AG04449 (cell line): ENCODE data around the gene C2orf49.

ENCODE experiments used
- CTCF ChIA-PET: fragments of 350-600 bp; formaldehyde crosslinking; extraction: SDS; loops from one replicate; lab custom pipeline; 2021; ENCODE audit warnings: antibody characterized with exemption; lab: Yijun Ruan, JAX
- POLR2A ChIA-PET: fragments of 400-600, 350-600 bp; formaldehyde crosslinking; extraction: SDS; loops from one replicate; lab custom pipeline; 2020; ENCODE audit warnings: antibody characterized with exemption, inconsistent platforms; lab: Yijun Ruan, JAX
- DNase-seq: peaks from one replicate; pipeline ENCODE4 v3.0.0-alpha.2; 2010; ENCODE audit warnings: low read depth, low spot score
- H3K4me3 ChIP-seq: 2 replicates; pipeline ENCODE4 v1.5.1; 2011; ENCODE audit warnings: low read depth, mild to moderate bottlenecking, control low read depth, low read length
- CTCF ChIP-seq: IDR thresholded peaks from one replicate; pipeline ENCODE4 v1.5.1; 2011; ENCODE audit warnings: mild to moderate bottlenecking, moderate library complexity, low read length, control low read depth, inconsistent platforms; ENCODE audit not compliant: insufficient read depth; ENCODE audit errors: missing control alignments

C2orf49 gene

GRCh38 chr2:105378921-105379383 lies 41.6 kb downstream of the C2orf49 start:
- H3K4me3 ChIP-seq = no peak overlapping the region
- no peak for DNase-seq
- ChIA-PET POLR2A (interaction anchor here (1.6 kb wide), 1 partner anchor 8 kb away, joined by 4 read pairs; no protein-coding TSS in a partner anchor), CTCF (interaction anchor here (0.8 to 9.8 kb wide), 4 partner anchors 8 to 141 kb away, joined by 3 to 120 read pairs (median 4); no protein-coding TSS in a partner anchor)
- no peak for TF ChIP-seq CTCF

- ChIA-PET POLR2A (interaction anchor here (0.8 to 1.3 kb wide), 4 partner anchors 9 to 139 kb away, joined by 3 to 4 read pairs (median 4); no protein-coding TSS in a partner anchor), CTCF (interaction anchor here (0.9 to 25.1 kb wide), 6 partner anchors 11 to 141 kb away, joined by 3 to 328 read pairs (median 4); no protein-coding TSS in a partner anchor)
- no peak for TF ChIP-seq CTCF
- H3K4me3 ChIP-seq = no peak overlapping the region
- DNase-seq = no peak
Measured at GRCh38 chr2:105379741-105380186, 42.4 kb downstream of the C2orf49 start.

GRCh38 chr2:105380432-105381100 lies 43.2 kb downstream of the C2orf49 start:
- no peak for DNase-seq
- ChIA-PET CTCF (interaction anchor here (0.9 to 25.1 kb wide), 4 partner anchors 12 to 139 kb away, joined by 3 to 328 read pairs (median 4); no protein-coding TSS in a partner anchor), POLR2A (interaction anchor here (0.8 to 1.3 kb wide), 5 partner anchors 9 to 138 kb away, joined by 3 to 5 read pairs (median 4); no protein-coding TSS in a partner anchor)
- no peak for TF ChIP-seq CTCF
- no peak overlapping the region for H3K4me3 ChIP-seq

- CTCF ChIA-PET = interaction anchor here (25.1 kb wide), 1 partner anchor 138 kb away, joined by 328 read pairs; no protein-coding TSS in a partner anchor
- TF ChIP-seq CTCF = no peak
- no peak overlapping the region for H3K4me3 ChIP-seq
- no peak for DNase-seq
- POLR2A ChIA-PET = interaction anchor here (0.9 kb wide), 1 partner anchor 23 kb away, joined by 5 read pairs; no protein-coding TSS in a partner anchor
Measured at GRCh38 chr2:105381101-105381668, 43.8 kb downstream of the C2orf49 start.

GRCh38 chr2:105382177-105382576 lies 44.8 kb downstream of the C2orf49 start:
- ChIA-PET POLR2A (no interaction called here), CTCF (interaction anchor here (25.1 kb wide), 1 partner anchor 137 kb away, joined by 328 read pairs; no protein-coding TSS in a partner anchor)
- DNase-seq = no peak
- H3K4me3 ChIP-seq = no peak overlapping the region
- no peak for TF ChIP-seq CTCF
